Ovary (tissue), 9 donors: Measurements from ENCODE around the gene MCM3AP. TPM values are rescaled to one million over a fixed set of nuclear protein-coding genes. Genes with fewer than 3 reads are reported as not detected.

Source experiments
- DNase-seq, 5 donors: peaks; one replicate each; pipeline ENCODE4 v3.0.0-alpha.2; 2019 to 2020
- H3K27ac ChIP-seq, 2 donors: fragments of 200-600 bp; one replicate each; pipeline versions ENCODE4 v1.5.1 to v1.8.0; 2019 to 2022
- H3K27me3 ChIP-seq: fragments of 200-600 bp; one replicate; pipeline ENCODE4 v1.8.0; 2022
- H3K36me3 ChIP-seq: fragments of 200-600 bp; sonication (generic); one replicate; pipeline ENCODE4 v1.5.1; 2019
- H3K4me1 ChIP-seq: one replicate; pipeline ENCODE4 v1.8.1; 2013; ENCODE audit warnings: mild to moderate bottlenecking, moderate library complexity; ENCODE audit not compliant: insufficient read depth
- H3K4me3 ChIP-seq: fragments of 200-600 bp; sonication (generic); one replicate; pipeline ENCODE4 v1.5.1; 2017
- H3K9me3 ChIP-seq, 2 donors: fragments of 200-600 bp in 1 of 2; sonication (generic) in 1 of 2; one replicate each; pipeline versions ENCODE4 v1.5.1 to v1.8.1; 2013 to 2019; ENCODE audit warnings: mild to moderate bottlenecking in 1 of 2, moderate library complexity in 1 of 2
- CTCF ChIP-seq, 3 donors: fragments of 450-650 bp in 2 of 3; fragments of 200-600 bp in 1 of 3; IDR thresholded peaks; one replicate each; pipeline versions ENCODE4 v1.5.1 to v1.8.0; 2016 to 2022; ENCODE audit warnings: antibody characterized with exemption in 3 of 3, mild to moderate bottlenecking in 1 of 3
- EP300 ChIP-seq: sonication (generic); formaldehyde crosslinking; IDR thresholded peaks from one replicate; pipeline ENCODE4 v1.6.1; 2017; ENCODE audit warnings: antibody characterized with exemption
- POLR2A ChIP-seq: fragments of 450-650 bp; IDR thresholded peaks from one replicate; pipeline ENCODE4 v1.6.1; 2017; ENCODE audit warnings: antibody characterized with exemption, mild to moderate bottlenecking, moderate library complexity
- WGBS, 3 donors: extraction: QIAGEN DNeasy Blood & Tissue Kit in 1 of 3; methylation state at CpG; one replicate each; pipeline versions ENCODE4 v1.1.5 to v1.1.7; 2013 to 2017; 5-methylcytosine and 5-hydroxymethylcytosine counted together
- intact Hi-C, 4 donors: fragments of 100-400 bp; cut with DNase I; formaldehyde crosslinking; loops; one replicate each; pipeline versions ENCODE4 v1.11.0 to v1.15.1; 2022 to 2023
- polyA plus RNA-seq, 2 donors: library from polyadenylated mRNA; stranded (reverse); fragments of 200-250 nt in 1 of 2; fragments of 350-450 nt in 1 of 2; fragmentation: Illumina TruSeq in 1 of 2; extraction: RNeasy Lipid Tissue Mini Kit (QIAGEN cat#74804) in 1 of 2; gene quantifications; one replicate each; pipeline ENCODE4 v1.2.3, GENCODE V29; 2013 to 2014
- total RNA-seq, 7 donors: library from RNA; depleted of rRNA in 2 of 7; stranded (reverse); fragments of >200 nt in 2 of 7; fragmentation: NEBNext Ultra II Directional in 3 of 7; extraction: Animal tissue kit (Norgen Biotek cat#: 25700) in 3 of 7; gene quantifications; one replicate each; pipeline versions ENCODE4 v1.1.0 to v1.2.4, GENCODE V29; 2016 to 2023
- donor health status: DM: no; HTN: no; CAD: no; lungs with moderate emphysema.
- donor health status: DM: no; HTN: no; CAD: no.
- donor health status: Bipolar disorder and iron deficiency.
- donor health status: DM: yes; HTN: yes; CAD: no.
- donor health status: DM: no; HTN: no; CAD: no.
- donor health status: DM: yes; HTN: yes; CAD: no.

Gene MCM3AP
- total and polyA plus RNA-seq, 9 donors, result 35.9 to 89.3 (median 70.3) TPM

GRCh38 chr21:46220275-46220810, 65.1 kb downstream of the MCM3AP start:
- Histone ChIP-seq H3K27ac (no peak overlapping the region), H3K36me3 (no peaks in the 10 kb centered on the region), H3K27me3 (no peaks in the 10 kb centered on the region), H3K4me1 (no peaks in the 10 kb centered on the region), H3K4me3 (no peak overlapping the region), H3K9me3 (no peaks in the 10 kb centered on the region)
- intact Hi-C loops, result loop anchor here in 2 of 4 donors (10.0 kb wide), 2 partner anchors 64 to 66 kb away; partner anchors contain the start of genes FTCD (in 1 of the 2), MCM3AP (in 1 of the 2) and YBEY (in 1 of the 2)
- no peak for TF ChIP-seq POLR2A
- TF ChIP-seq CTCF (IDR thresholded peaks at IDR 0.05), result no peak
- TF ChIP-seq EP300, result no peak
- 89 to 94% (median 92%) methylated on average over 13 of the region's 13 CpGs for WGBS, 3 donors
- peak in 3 of 5 donors; percentile 13 to 24 (median 13) for DNase-seq

GRCh38 chr21:46219591-46220239, 65.7 kb downstream of the MCM3AP start:
- 79 to 81% (median 80%) methylated on average over 13 of the region's 13 CpGs for WGBS, 3 donors
- no peaks in the 10 kb centered on the region for H3K27me3 ChIP-seq
- H3K36me3 ChIP-seq, result no peaks in the 10 kb centered on the region
- DNase-seq, result peak in 1 of 5 donors; percentile 32
- no peak overlapping the region for H3K27ac ChIP-seq
- intact Hi-C loops, result loop anchor here in 2 of 4 donors (5.0 to 10.0 kb wide), 3 partner anchors 65 to 77 kb away; partner anchors contain the start of genes FTCD (in 1 of the 2), MCM3AP (in 1 of the 2) and YBEY (in 1 of the 2)
- H3K4me1 ChIP-seq, result no peaks in the 10 kb centered on the region
- H3K4me3 ChIP-seq, result no peak overlapping the region
- H3K9me3 ChIP-seq, result no peaks in the 10 kb centered on the region
- no peak for TF ChIP-seq EP300
- no peak for TF ChIP-seq CTCF (IDR thresholded peaks at IDR 0.05)
- TF ChIP-seq POLR2A, result no peak

DNA sequence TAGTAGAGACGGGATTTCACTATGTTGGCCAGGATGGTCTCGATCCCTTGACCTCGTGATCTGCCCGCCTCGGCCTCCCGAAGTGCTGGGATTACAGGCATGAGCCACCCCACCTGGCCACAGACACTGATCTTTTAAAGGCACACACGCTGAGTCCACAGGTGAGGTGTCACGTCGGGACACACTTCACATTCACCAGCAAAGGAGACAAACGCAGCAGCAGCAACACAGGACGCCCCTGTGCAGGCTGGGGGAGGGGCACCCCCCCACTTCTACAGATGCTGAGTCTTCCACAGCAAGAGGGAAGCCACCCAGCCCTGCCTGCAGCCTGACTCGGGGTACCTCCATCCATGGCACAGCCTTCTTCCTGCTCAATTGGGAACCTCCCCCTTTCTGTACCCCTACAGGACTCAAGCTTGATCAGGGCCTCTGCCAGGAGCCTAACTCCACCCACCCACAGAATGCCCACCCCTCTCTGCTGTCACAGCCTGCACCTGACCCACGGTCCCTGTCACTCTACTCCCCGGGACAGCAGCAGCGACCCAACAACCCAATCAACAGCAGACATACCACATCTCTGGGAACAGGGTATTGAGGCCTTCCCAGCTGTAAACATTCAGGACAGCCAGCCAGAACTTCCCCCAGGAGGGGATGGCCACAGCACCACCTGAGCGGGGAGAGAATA, 66.4 kb downstream of the MCM3AP start:
- Histone ChIP-seq H3K4me1 (no peaks in the 10 kb centered on the region), H3K27me3 (no peaks in the 10 kb centered on the region), H3K9me3 (no peaks in the 10 kb centered on the region), H3K36me3 (no peaks in the 10 kb centered on the region), H3K4me3 (no peak overlapping the region), H3K27ac (no peak overlapping the region)
- no peak for TF ChIP-seq POLR2A
- no peak for TF ChIP-seq CTCF (IDR thresholded peaks at IDR 0.05)
- TF ChIP-seq EP300, result no peak
- WGBS, 3 donors, result 82 to 85% (median 84%) methylated on average over 16 of the region's 16 CpGs
- DNase-seq, result peak in 1 of 5 donors; percentile 16
- intact Hi-C loops, result loop anchor here in 1 of 4 donors (5.0 kb wide), 1 partner anchor 77 kb away; no protein-coding TSS in a partner anchor

DNA sequence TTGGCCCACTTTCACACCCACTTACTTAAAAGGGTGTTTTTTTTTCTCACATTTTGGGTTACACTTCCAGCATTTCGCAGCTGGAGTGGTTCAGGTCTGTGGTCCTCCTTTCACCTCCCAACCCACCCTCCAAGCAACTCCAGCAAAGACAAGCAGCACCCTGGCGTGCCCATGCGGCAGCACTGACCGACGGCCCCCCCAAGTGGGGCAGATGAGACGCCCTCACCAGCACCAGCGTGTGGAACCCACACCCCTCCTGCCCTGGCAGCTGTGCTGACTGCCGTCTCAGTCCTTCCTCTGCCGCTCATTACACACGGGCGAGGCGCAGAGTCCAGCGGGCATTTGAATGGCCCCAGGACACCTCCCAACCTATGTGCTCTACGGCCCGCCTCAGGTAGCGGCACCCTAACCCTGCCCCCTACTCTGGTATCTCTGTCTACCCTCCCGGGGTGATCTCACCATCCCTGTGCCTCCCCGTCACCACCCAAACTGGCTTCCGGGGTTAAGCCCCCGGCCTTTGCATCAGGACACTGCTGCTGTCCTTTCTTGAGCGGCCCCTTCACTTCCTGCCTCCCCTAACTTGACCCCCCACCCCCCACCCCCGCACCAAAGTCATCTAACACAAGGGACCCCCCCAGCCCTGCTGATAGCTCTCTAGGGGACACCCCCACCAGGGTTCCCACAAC, 67.8 kb downstream of the MCM3AP start:
- no peak overlapping the region for H3K4me3 ChIP-seq
- DNase-seq, result peak in 2 of 5 donors; percentile 16 to 32
- H3K4me1 ChIP-seq, result no peaks in the 10 kb centered on the region
- no peak for TF ChIP-seq CTCF (IDR thresholded peaks at IDR 0.05)
- H3K36me3 ChIP-seq, result no peaks in the 10 kb centered on the region
- intact Hi-C loops, result loop anchor here in 1 of 4 donors (5.0 kb wide), 1 partner anchor 75 kb away; no protein-coding TSS in a partner anchor
- no peaks in the 10 kb centered on the region for H3K27me3 ChIP-seq
- WGBS, 3 donors, result 89 to 91% (median 91%) methylated on average over 22 of the region's 22 CpGs
- no peaks in the 10 kb centered on the region for H3K9me3 ChIP-seq
- H3K27ac ChIP-seq, result no peak overlapping the region
